K562 (cell line): Measurements from ENCODE around the gene PLXNB3.

Experiments used
- EP300 ChIP-seq: IDR thresholded peaks from 2 replicates; pipeline ENCODE4 v1.6.1; 2012; ENCODE audit warnings: low read length, improper control_type of control experiment
- MAX ChIP-seq: sonication (generic); formaldehyde crosslinking; IDR thresholded peaks from 2 replicates; pipeline ENCODE4 v1.9.0; 2022; ENCODE audit warnings: mild to moderate bottlenecking, missing genetic modification reagents
- NCOA4 ChIP-seq: fragments of 450-650 bp; IDR thresholded peaks from 2 replicates; pipeline ENCODE4 v1.6.1; 2018; ENCODE audit warnings: mild to moderate bottlenecking; ENCODE audit not compliant: partially characterized antibody
- POLR2AphosphoS5 ChIP-seq: IDR thresholded peaks from 2 replicates; pipeline ENCODE4 v1.6.1; 2011; ENCODE audit warnings: mild to moderate bottlenecking, low read depth, low read length, moderate library complexity; ENCODE audit not compliant: control insufficient read depth, insufficient read depth
- SP1 ChIP-seq: sonication (generic); formaldehyde crosslinking; IDR thresholded peaks from 2 replicates; pipeline ENCODE4 v1.8.1; 2022; ENCODE audit warnings: mild to moderate bottlenecking, missing genetic modification reagents
- TAF1 ChIP-seq: IDR thresholded peaks from 2 replicates; pipeline ENCODE4 v1.6.1; 2011; ENCODE audit warnings: mild to moderate bottlenecking, low read length, moderate library complexity; ENCODE audit not compliant: insufficient read depth, control insufficient read depth, severe bottlenecking; ENCODE audit errors: extremely low read depth
- TAF7 ChIP-seq: fragments of 450-650 bp; IDR thresholded peaks from 2 replicates; pipeline ENCODE4 v1.6.1; 2016; ENCODE audit warnings: missing genetic modification characterization, missing compliant biosample characterization
- YY1 ChIP-seq, 3 experiments: IDR thresholded peaks; 2 replicates each; pipeline ENCODE4 v1.6.1; 2011; ENCODE audit warnings: low read length in 2 of 3, mild to moderate bottlenecking in 2 of 3, moderate library complexity in 2 of 3, borderline replicate concordance in 1 of 3, control low read depth in 1 of 3, low read depth in 1 of 3; ENCODE audit not compliant: insufficient read depth in 3 of 3, insufficient replicate concordance in 2 of 3, control insufficient read depth in 1 of 3, insufficient read length in 1 of 3; ENCODE audit errors: extremely low read depth in 1 of 3
- ZKSCAN3 ChIP-seq: fragments of 250-450 bp; sonication (Bioruptor Pico); IDR thresholded peaks from 2 replicates; pipeline ENCODE4 v1.4.0; 2020
- ZNF134 ChIP-seq: fragments of 250-450 bp; sonication (Bioruptor Pico); conservative IDR thresholded peaks from 2 replicates; pipeline ENCODE4 v1.4.0; 2020
- ZNF174 ChIP-seq: fragments of 250-450 bp; sonication (Bioruptor Pico); IDR thresholded peaks from 2 replicates; pipeline ENCODE4 v1.4.0; 2020; ENCODE audit warnings: mild to moderate bottlenecking
- TF ChIP-seq, protein P1 (sequence below), 3 experiments: IDR thresholded peaks in 2 of 3; conservative IDR thresholded peaks in 1 of 3; 2 replicates each; pipeline ENCODE4 v1.5.1; 2011 to 2012; ENCODE audit warnings: low read length in 3 of 3, mild to moderate bottlenecking in 3 of 3, control low read depth in 2 of 3, improper control_type of control experiment in 1 of 3, inconsistent platforms in 1 of 3, low read depth in 1 of 3, mixed read lengths in 1 of 3, moderate library complexity in 1 of 3; ENCODE audit not compliant: insufficient read depth in 2 of 3

DNA sequence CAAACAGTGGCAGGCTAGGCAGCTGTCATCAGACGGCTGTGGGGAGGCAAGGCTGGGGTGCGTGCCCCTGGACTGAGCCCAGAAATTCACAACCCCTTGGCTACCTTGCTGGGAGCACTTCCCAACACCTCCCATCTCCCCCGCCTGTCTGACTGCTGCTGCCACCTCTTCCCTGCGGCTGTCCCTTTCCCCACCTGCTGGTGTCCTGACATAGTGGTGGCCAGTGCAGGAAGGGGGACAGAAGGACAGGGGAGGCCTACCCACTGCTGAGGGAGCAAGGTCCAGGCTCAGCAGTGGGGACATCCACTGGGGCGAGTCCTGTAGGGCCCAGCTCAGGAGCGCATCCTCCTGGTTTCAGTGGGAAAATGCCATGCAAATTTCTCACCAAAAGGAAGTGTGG is 36.0 kb upstream of the PLXNB3 start:
- TF ChIP-seq POLR2AphosphoS5: no peak
- TF ChIP-seq ZNF134 (CRISPR knock-in tag): no peak
- TF ChIP-seq NCOA4: no peak
- no peak for TF ChIP-seq TAF1
- TF ChIP-seq ZNF174 (CRISPR knock-in tag): no peak
- TF ChIP-seq EP300: no peak
- no peak for TF ChIP-seq MAX
- TF ChIP-seq SP1 (CRISPR knock-in tag): no peak
- TF ChIP-seq ZKSCAN3: no peak
- TF ChIP-seq, protein P1, sequence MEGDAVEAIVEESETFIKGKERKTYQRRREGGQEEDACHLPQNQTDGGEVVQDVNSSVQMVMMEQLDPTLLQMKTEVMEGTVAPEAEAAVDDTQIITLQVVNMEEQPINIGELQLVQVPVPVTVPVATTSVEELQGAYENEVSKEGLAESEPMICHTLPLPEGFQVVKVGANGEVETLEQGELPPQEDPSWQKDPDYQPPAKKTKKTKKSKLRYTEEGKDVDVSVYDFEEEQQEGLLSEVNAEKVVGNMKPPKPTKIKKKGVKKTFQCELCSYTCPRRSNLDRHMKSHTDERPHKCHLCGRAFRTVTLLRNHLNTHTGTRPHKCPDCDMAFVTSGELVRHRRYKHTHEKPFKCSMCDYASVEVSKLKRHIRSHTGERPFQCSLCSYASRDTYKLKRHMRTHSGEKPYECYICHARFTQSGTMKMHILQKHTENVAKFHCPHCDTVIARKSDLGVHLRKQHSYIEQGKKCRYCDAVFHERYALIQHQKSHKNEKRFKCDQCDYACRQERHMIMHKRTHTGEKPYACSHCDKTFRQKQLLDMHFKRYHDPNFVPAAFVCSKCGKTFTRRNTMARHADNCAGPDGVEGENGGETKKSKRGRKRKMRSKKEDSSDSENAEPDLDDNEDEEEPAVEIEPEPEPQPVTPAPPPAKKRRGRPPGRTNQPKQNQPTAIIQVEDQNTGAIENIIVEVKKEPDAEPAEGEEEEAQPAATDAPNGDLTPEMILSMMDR (IDR thresholded peaks at IDR 0.05 in 2 of 3, conservative IDR thresholded peaks at IDR 0.05 in 1 of 3; ENCODE audit: insufficient read depth in 2 of 3, low read depth in 1 of 3, low read length in 3 of 3): 0 out of 6 replicates have a peak, but pooled peaks of 2 of the 3 experiments have one; percentile 3 to 22
- no peak for TF ChIP-seq TAF7 (tag)
- TF ChIP-seq YY1 (IDR thresholded peaks at IDR 0.05; ENCODE audit: borderline replicate concordance in 1 of 3, control insufficient read depth in 1 of 3, extremely low read depth in 1 of 3, insufficient read depth in 3 of 3, insufficient read length in 1 of 3, insufficient replicate concordance in 2 of 3, low read depth in 1 of 3, low read length in 2 of 3): no peak
